Stomach smooth muscle (tissue), 2 donors: Measurements from ENCODE around the gene ZNF160.
A peak's percentile ranks its signal among the peaks of the same experiment; 100 is the strongest.
"Not testable (repeated sequence)": the region's sequence is repeated elsewhere in the genome, so short reads cannot be mapped to it uniquely, and the experiment has no call there.

Source experiments
- H3K27ac ChIP-seq: one replicate; pipeline ENCODE4 v1.7.0; 2013; ENCODE audit warnings: mild to moderate bottlenecking, low read length, inconsistent platforms
- H3K27me3 ChIP-seq, 2 donors: one replicate each; pipeline ENCODE4 v1.7.0; 2013; ENCODE audit warnings: low read length in 2 of 2; ENCODE audit not compliant: insufficient read depth in 2 of 2, control insufficient read depth in 1 of 2
- H3K36me3 ChIP-seq, 2 donors: one replicate each; pipeline ENCODE4 v1.7.0; 2013; ENCODE audit warnings: low read length in 2 of 2; ENCODE audit not compliant: control insufficient read depth in 2 of 2, insufficient read depth in 2 of 2
- H3K4me1 ChIP-seq: one replicate; pipeline ENCODE4 v1.7.0; 2013; ENCODE audit warnings: low read length; ENCODE audit not compliant: control insufficient read depth, insufficient read depth
- H3K4me3 ChIP-seq, 2 donors: one replicate each; pipeline ENCODE4 v1.7.0; 2013; ENCODE audit warnings: low read length in 2 of 2
- H3K9ac ChIP-seq, 2 donors: one replicate each; pipeline ENCODE4 v1.7.0; 2013; ENCODE audit warnings: low read length in 2 of 2, mild to moderate bottlenecking in 1 of 2
- H3K9me3 ChIP-seq, 2 donors: one replicate each; pipeline ENCODE4 v1.7.0; 2013; ENCODE audit warnings: low read length in 2 of 2; ENCODE audit not compliant: control insufficient read depth in 2 of 2
- donor health status: healthy.
- donor health status: Pancreatic carcinoma.

Gene ZNF160

DNA sequence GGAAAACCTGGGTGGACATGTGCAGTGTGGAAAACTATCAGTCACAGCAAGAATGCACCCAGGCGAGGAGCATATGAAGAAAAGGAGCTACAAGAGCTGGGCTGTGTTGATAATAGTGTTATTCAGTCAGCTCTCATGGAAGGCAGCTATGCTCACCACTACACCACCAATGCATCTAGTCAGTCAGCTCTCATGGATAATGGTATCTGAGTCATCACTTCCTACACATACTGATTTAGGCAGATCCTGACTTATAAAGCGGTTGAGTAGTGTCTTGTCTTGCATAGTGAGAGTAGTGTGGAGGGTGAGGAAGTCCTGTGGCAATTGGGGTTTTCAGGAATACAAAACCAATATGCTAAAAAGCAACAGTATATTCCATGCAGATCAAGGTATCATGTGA lies 9.1 kb upstream of the ZNF160 start:
- Histone ChIP-seq H3K4me1 (no peaks in the 10 kb centered on the region), H3K9ac (no peak overlapping the region), H3K27ac (no peak overlapping the region)

DNA sequence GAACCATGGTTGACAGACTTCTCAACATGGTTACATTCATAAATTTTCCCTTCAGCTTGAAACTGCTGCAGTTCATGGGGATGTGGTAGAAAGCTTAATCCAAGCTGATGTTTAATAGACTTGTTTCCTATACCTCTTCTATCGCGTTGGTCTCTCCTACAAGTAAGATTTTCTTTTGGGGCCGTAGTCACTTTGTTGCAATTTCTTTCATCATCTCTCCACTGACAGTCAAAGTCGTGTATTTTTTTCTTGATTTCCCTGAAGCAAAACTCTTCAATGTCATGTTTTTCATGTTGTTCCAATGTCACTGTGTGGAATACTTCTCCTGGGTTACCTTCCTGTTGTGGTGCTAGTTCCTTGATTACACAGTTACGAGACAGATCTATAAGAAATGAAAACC lies 6.3 kb upstream of the ZNF160 start:
- Histone ChIP-seq H3K36me3 (peaks cover 24 to 32% of the 10 kb centered on the region in 2 donors), H3K27ac (no peak overlapping the region), H3K4me3 (no peak overlapping the region)

More for the DNA sequence above, 9.1 kb upstream of the ZNF160 start:
- no peaks in the 10 kb centered on the region for H3K27me3 ChIP-seq
- H3K4me3 ChIP-seq, result no peak overlapping the region
- peaks cover 40 to 55% of the 10 kb centered on the region in 2 donors for H3K36me3 ChIP-seq
- no peaks in the 10 kb centered on the region for H3K9me3 ChIP-seq

GRCh38 chr19:53102756-53103233 lies 427 bp downstream of the ZNF160 start:
- H3K36me3 ChIP-seq, result peaks cover 0 to 7% of the 10 kb centered on the region in 2 donors
- H3K4me3 ChIP-seq, result peak overlapping the region; percentile 75 to 97
- H3K9ac ChIP-seq, result peak overlapping the region; percentile 87 to 88
- H3K4me1 ChIP-seq, result peaks cover 12% of the 10 kb centered on the region
- no peaks in the 10 kb centered on the region for H3K27me3 ChIP-seq
- peak overlapping the region; percentile 81 for H3K27ac ChIP-seq
- no peaks in the 10 kb centered on the region for H3K9me3 ChIP-seq

More for the DNA sequence above, 6.3 kb upstream of the ZNF160 start:
- Histone ChIP-seq H3K4me1 (no peaks in the 10 kb centered on the region), H3K9ac (no peak overlapping the region), H3K9me3 (no peaks in the 10 kb centered on the region), H3K27me3 (no peaks in the 10 kb centered on the region)

- H3K4me3 ChIP-seq, result peak overlapping the region; percentile 75 to 97
- H3K9me3 ChIP-seq, result no peaks in the 10 kb centered on the region
- H3K27me3 ChIP-seq, result no peaks in the 10 kb centered on the region
- peak overlapping the region; percentile 87 to 88 for H3K9ac ChIP-seq
- peak overlapping the region; percentile 81 for H3K27ac ChIP-seq
- peaks cover 0 to 7% of the 10 kb centered on the region in 2 donors for H3K36me3 ChIP-seq
- H3K4me1 ChIP-seq, result peaks cover 12% of the 10 kb centered on the region
These were observed 941 bp downstream of the ZNF160 start for GRCh38 chr19:53102206-53102755.

GRCh38 chr19:53101518-53101917 lies 1.7 kb downstream of the ZNF160 start:
- H3K9me3 ChIP-seq, result no peaks in the 10 kb centered on the region
- H3K4me3 ChIP-seq, result no peak overlapping the region
- H3K27ac ChIP-seq, result no peak overlapping the region
- peak overlapping the region in 1 of 2 donors; percentile 28 for H3K9ac ChIP-seq
- H3K4me1 ChIP-seq, result peaks cover 12% of the 10 kb centered on the region
- H3K27me3 ChIP-seq, result no peaks in the 10 kb centered on the region
- H3K36me3 ChIP-seq, result peaks cover 0 to 7% of the 10 kb centered on the region in 2 donors

DNA sequence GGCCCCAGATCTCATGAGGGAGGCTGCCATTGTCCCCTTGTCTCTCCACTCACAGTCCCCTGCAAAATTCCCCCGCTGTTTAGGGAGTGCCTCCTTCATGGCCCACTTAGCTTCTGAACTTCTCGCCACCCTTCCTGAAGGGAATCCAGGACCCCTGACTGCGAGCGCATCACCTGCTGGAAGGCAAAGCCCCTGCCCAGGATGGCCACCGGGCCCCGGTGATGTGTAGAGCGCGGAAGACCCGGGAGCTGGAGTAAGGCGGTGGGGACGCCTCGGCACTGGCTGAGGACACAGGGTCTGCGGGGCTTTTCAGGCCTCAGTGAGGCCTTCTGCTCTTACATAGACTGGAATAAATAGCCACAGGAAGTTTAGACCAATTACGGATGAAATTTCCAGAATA lies 4.7 kb downstream of the ZNF160 start:
- H3K4me1 ChIP-seq, result peaks cover 12% of the 10 kb centered on the region
- H3K27ac ChIP-seq, H3K27me3 ChIP-seq, H3K9me3 ChIP-seq, H3K9ac ChIP-seq, H3K4me3 ChIP-seq: not testable (repeated sequence)
- H3K36me3 ChIP-seq, result peaks cover 0 to 10% of the 10 kb centered on the region in 2 donors

GRCh38 chr19:53096982-53097690 lies 6.1 kb downstream of the ZNF160 start:
- not testable (repeated sequence) for H3K4me1 ChIP-seq, H3K27me3 ChIP-seq, H3K27ac ChIP-seq, H3K4me3 ChIP-seq, H3K9me3 ChIP-seq, H3K9ac ChIP-seq
- peaks cover 0 to 10% of the 10 kb centered on the region in 2 donors for H3K36me3 ChIP-seq

DNA sequence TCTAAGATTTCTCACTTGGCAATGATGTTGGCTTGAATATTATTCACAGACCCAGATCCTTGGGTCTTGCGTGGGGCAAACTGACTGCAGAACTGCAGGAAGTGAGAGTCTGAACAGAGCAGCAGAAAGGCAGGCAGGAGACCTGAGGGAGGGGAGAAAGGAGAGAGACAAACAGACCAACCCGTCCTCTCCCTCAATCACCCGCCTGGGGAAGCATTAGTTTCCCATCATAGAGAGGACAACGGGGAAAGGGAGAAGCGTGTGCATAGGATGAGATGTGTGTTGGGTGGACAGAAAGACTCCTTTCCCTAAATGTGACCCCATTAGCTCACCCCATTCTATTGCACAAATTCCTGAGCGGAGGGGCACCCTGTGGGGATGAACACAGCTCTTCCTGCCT lies 6.6 kb downstream of the ZNF160 start:
- H3K36me3 ChIP-seq, result peaks cover 2 to 10% of the 10 kb centered on the region in 2 donors
- not testable (repeated sequence) for H3K4me1 ChIP-seq, H3K9me3 ChIP-seq, H3K4me3 ChIP-seq, H3K27me3 ChIP-seq, H3K9ac ChIP-seq, H3K27ac ChIP-seq

DNA sequence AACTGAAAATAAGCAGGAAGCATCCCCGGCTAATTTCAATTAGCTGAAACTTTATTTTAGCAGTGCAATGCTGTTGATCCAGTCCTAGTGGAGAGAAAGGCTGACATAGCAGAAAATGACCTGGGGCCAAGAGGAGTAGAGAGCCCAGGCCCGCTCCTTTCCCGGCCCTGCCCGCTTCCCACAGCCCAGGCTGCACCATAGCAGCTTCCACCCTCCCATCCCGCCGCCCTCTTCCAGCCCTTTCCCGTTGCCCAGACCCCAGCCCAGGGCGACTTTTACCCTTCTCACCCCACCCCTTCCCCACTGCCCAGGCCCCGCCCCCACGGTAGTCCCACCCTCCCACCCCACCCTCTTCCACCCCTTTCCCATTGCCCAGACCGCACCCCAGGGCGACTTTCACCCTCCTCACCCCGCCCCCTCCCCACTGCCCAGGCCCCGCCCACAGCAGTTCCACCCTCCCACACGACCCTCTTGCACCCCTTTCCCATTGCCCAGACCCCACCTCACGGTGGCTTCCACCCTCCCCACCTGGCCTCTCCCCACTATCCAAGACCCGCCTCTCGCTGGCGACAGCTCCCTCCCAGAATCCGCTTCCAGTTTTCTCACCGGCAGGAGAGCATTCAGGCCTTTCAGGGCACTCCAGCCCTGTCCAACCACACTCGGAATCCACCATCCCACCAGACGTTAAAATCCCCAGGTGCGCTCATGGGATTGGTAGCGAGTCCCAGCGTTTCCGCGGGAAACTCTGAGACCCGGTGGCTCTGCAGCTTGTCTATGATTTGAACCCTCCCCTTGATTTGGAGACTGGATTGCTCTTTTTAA lies 8.3 kb downstream of the ZNF160 start:
- no peaks in the 10 kb centered on the region for H3K9me3 ChIP-seq
- H3K27ac ChIP-seq, result no peak overlapping the region
- H3K4me3 ChIP-seq, result no peak overlapping the region
- H3K27me3 ChIP-seq, result no peaks in the 10 kb centered on the region
- no peaks in the 10 kb centered on the region for H3K4me1 ChIP-seq
- peaks cover 17 to 19% of the 10 kb centered on the region in 2 donors for H3K36me3 ChIP-seq
- H3K9ac ChIP-seq, result no peak overlapping the region

DNA sequence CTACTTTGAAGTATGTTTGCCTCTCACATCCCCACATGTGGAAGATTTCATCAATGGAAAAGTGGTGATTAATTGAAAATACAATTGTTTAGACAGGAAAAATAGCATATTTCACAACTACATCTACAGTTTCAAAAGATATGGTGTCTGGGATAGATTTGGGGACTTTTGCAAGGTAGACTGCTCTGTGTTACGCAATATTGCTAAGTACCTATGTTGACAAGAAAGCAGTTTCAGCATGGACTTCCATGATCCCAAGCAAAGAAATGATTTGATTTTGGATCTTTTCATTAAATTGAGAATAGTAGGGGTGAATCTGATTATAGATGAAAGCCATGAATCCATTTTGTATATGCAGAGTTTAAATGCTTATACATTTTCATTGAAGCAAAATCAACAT lies 10.5 kb downstream of the ZNF160 start:
- peaks cover 24 to 25% of the 10 kb centered on the region in 2 donors for H3K36me3 ChIP-seq
- no peaks in the 10 kb centered on the region for H3K9me3 ChIP-seq
- no peaks in the 10 kb centered on the region for H3K4me1 ChIP-seq
- no peak overlapping the region for H3K27ac ChIP-seq
- no peak overlapping the region for H3K9ac ChIP-seq
- H3K4me3 ChIP-seq, result no peak overlapping the region
- H3K27me3 ChIP-seq, result no peaks in the 10 kb centered on the region
